Measurements from ENCODE around the gene SPO11. TPM values are rescaled to one million over a fixed set of nuclear protein-coding genes. Genes with fewer than 3 reads are reported as not detected.

The SPO11 gene
- total and polyA plus RNA-seq, 2 of the 13 experiments (the other 11 are each of a cell fraction or from before 2014, with no cell fraction given) = not detected

DNA sequence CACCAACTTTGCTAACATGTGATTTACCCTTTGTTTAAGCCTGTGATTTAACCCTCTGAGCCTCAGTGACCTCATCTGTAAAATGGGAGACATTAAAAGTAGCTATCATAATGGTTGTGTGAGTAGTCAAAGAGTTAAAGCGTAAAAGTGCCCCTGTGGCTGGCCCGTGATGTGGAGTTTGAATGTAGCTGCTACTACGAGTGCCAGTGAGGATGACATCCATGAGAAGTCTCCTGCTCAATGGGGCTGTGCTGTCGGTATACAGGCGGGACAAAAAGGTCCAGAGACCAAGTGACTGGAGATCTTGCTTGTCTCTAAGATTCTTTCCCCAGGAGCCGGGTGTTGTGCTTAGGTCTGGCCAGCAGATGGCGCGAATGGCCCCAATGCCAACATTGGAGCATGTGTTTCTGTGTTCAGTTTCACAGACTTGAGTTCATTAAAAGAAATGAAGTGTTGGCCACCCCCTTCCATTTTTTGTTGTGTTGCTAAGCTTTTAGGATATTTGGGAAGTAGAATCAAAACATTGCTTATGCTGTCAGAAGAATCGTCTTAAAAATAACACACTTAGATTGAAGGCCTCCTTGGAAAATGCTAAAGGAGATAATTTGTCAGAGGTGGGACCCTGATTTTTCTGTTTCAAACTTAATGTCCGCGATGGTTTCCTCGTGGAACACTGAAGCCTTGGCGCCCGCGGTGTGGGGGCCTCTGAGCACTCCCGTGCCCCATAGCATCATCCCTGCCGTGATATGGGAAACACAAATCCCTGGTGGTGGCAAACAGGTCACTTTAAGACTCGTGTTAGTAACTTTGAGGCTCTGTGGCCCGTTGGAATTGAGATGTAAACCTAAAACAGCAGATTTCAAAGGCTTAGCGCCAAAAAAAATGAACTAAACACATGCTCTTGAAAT lies 52.2 kb downstream of the SPO11 start (continued):
- TF ChIP-seq, protein P1, sequence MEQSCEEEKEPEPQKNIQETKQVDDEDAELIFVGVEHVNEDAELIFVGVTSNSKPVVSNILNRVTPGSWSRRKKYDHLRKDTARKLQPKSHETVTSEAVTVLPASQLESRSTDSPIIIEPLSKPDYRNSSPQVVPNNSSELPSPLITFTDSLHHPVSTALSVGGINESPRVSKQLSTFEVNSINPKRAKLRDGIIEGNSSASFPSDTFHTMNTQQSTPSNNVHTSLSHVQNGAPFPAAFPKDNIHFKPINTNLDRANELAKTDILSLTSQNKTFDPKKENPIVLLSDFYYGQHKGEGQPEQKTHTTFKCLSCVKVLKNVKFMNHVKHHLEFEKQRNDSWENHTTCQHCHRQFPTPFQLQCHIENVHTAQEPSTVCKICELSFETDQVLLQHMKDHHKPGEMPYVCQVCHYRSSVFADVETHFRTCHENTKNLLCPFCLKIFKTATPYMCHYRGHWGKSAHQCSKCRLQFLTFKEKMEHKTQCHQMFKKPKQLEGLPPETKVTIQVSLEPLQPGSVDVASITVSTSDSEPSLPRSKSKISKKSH (CRISPR knock-in tag; IDR thresholded peaks at IDR 0.05; ENCODE audit: borderline replicate concordance) = no peak
- TF ChIP-seq JDP2 (CRISPR knock-in tag; IDR thresholded peaks at IDR 0.05; ENCODE audit: borderline replicate concordance) (no peak), SRSF9 (IDR thresholded peaks at IDR 0.05; ENCODE audit: borderline replicate concordance, insufficient read depth, low read depth, low read length, poor library complexity, severe bottlenecking) (no peak), MXI1 (IDR thresholded peaks at IDR 0.05; ENCODE audit: borderline replicate concordance, low read depth, low read length) (peak; percentile 46; the same call in 1 of the 3 replicates), ZNF580 (CRISPR knock-in tag; IDR thresholded peaks at IDR 0.05; ENCODE audit: borderline replicate concordance, low read depth) (peak; percentile 56; the same call in 1 of the 2 replicates), MYNN (CRISPR knock-in tag; IDR thresholded peaks at IDR 0.05; ENCODE audit: low read depth) (no peak), ZNF367 (CRISPR knock-in tag; IDR thresholded peaks at IDR 0.05; ENCODE audit: borderline replicate concordance) (no peak), MIER3 (CRISPR knock-in tag; IDR thresholded peaks at IDR 0.05; ENCODE audit: borderline replicate concordance) (0 out of 2 replicates have a peak, but pooled peaks have one; percentile 34), PCBP1 (IDR thresholded peaks at IDR 0.05; ENCODE audit: borderline replicate concordance, low read depth, low read length) (no peak), ZNF891 (CRISPR knock-in tag; IDR thresholded peaks at IDR 0.05) (0 out of 2 replicates have a peak, but pooled peaks have one; percentile 59), ZNF124 (CRISPR knock-in tag; IDR thresholded peaks at IDR 0.05) (0 out of 2 replicates have a peak, but pooled peaks have one; percentile 29), GATAD2A (CRISPR knock-in tag; IDR thresholded peaks at IDR 0.05) (peak; percentile 54), ZNF224 (CRISPR knock-in tag; IDR thresholded peaks at IDR 0.05) (no peak), HNRNPH1 (optimal IDR thresholded peaks at IDR 0.05; ENCODE audit: low read depth, low read length) (no peak), FOSL1 (CRISPR knock-in tag; IDR thresholded peaks at IDR 0.05; ENCODE audit: borderline replicate concordance) (no peak), MYPOP (CRISPR knock-in tag; IDR thresholded peaks at IDR 0.05) (no peak), ZNF572 (CRISPR knock-in tag; IDR thresholded peaks at IDR 0.05) (0 out of 2 replicates have a peak, but pooled peaks have one; percentile 5), KDM2A (CRISPR knock-in tag; IDR thresholded peaks at IDR 0.05; ENCODE audit: borderline replicate concordance, low read depth) (peak; percentile 74; the same call in 1 of the 2 replicates), ZNF644 (CRISPR knock-in tag; IDR thresholded peaks at IDR 0.05; ENCODE audit: low read depth) (no peak), ZNF768 (CRISPR knock-in tag; IDR thresholded peaks at IDR 0.05) (no peak), ZNF883 (CRISPR knock-in tag; IDR thresholded peaks at IDR 0.05; ENCODE audit: not compliant biosample characterization) (peak; percentile 40), E2F1 (CRISPR knock-in tag; IDR thresholded peaks at IDR 0.05) (no peak), ZNF501 (CRISPR knock-in tag; IDR thresholded peaks at IDR 0.05) (peak; percentile 83), STAG1 (CRISPR knock-in tag; IDR thresholded peaks at IDR 0.05) (peak; percentile 90)
